ENCODE measurements around the gene THSD4.

The THSD4 gene

GRCh38 chr15:71333839-71334238, 218.6 kb downstream of the THSD4 start:
- no peak for DNase-seq

- no peak for DNase-seq
Observed at GRCh38 chr15:71334434-71334833, 219.2 kb downstream of the THSD4 start.

- no peak for DNase-seq
Observed at GRCh38 chr15:71334873-71335272, 219.6 kb downstream of the THSD4 start.

- no peak for DNase-seq
Observed at GRCh38 chr15:71335591-71335990, 220.3 kb downstream of the THSD4 start.

- no peak for DNase-seq
Observed at GRCh38 chr15:71336671-71337070, 221.4 kb downstream of the THSD4 start.

GRCh38 chr15:71337197-71337845, 222.1 kb downstream of the THSD4 start:
- DNase-seq = no peak

DNA sequence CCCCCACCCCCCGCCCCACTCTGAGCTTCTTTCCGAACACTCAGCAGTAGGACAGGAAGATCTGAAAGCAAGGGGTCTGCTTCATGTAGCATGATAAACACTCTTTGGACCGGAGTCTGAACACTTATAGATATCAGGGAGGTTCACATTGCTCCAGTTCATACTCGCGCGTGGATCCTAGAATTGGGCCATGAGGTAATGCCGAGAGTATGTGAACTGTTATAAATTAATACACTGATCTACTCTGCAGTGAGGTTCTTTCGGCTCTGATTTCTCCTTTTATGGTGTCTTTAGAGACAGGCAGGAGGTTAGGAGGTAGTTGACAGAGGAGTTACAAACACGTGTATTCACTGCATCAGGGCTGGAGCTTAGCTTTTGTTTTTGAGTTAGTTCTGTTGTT, 223.0 kb downstream of the THSD4 start:
- no peak for DNase-seq

DNA sequence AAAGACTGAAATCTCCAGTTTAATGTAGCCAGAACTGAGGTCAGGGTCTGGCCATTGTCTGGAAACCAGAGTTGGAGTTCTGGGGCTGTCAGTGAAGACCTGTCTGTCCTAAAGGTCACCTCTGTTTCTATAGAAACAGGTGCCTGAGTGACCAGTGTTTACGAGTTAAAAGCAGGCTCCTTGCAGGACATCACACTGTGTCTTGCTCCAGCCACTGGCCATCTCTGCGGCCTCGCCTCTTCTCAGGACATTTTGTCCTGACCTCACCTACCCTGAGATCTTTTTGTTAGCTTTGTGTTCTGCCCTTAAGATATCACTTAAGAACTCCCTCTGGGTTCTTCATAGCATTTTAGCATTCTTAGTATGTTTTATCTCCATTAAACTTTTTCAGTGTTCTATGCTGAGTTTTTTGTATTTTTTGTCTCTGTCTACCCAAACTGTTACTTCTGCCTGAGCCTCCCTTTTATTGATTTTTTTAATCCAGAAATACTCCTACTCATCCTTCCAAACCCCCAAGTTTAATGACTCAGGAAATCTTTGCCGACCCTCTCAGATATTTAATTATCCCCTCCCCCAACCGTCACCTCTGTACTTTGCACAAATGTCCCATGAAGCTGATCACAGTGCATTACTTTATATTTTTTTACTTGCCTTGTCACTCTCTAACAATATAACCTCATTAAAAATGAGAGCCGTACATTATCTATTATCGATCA, 223.7 kb downstream of the THSD4 start:
- DNase-seq = no peak

DNA sequence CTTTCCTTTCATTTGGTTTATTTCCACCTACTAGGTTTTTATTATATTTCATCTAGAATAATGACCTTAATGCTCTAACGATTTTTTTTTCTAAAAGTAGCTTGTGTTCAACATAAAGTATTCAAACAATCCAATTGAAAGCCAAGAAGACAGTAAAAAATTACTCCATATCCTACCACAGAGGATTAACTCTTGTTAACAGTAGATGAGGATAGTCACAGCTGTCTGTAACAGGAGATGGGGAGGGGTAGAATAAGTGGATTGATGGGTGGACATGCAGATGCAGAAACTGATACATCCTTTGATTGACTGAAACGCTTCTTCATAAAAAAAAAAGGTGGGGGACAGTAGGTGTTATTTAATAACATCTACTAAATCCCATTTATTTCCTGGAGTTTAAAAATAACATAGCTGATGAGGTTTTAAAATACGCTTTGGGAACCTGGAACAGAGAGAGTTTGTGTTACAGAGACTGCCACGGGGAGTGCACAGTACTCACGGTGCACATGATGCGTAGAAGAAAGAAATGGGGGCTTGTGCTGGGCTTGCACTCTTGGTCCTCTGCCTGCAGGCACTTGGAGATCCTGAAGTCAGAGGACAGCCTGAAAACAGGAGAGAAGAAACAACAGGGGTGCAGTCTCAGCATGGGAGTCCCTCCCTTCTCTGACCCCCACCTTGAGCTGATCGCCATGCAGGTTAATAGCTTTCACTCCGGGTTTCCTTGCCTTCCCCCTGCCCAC, 226.7 kb downstream of the THSD4 start:
- no peak for DNase-seq

- DNase-seq = no peak
Observed at GRCh38 chr15:71342658-71343057, 227.4 kb downstream of the THSD4 start.

DNA sequence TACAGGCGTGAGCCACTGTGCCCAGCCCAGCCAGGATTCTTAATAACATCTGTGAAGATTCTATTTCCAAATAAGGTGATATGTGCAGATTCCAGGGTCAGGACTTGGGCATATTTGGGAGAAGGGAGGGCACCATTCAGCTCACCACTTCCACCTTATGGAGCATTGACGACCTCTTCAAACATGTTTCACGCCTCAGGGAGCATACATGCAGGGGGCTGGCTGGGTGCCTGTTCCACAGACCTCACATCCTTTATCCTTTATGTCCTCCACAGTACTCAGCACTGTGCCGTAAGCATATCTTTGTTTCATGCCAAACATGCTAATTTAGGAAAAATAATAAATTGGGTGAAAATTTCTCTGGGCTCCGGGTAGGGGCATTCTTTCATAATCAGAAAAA, 229.0 kb downstream of the THSD4 start:
- no peak for DNase-seq

- DNase-seq = no peak
Observed at GRCh38 chr15:71345186-71345585, 229.9 kb downstream of the THSD4 start.

GRCh38 chr15:71346464-71346863, 231.2 kb downstream of the THSD4 start:
- DNase-seq = no peak

- no peak for DNase-seq
Observed at GRCh38 chr15:71348597-71348996, 233.3 kb downstream of the THSD4 start.

DNA sequence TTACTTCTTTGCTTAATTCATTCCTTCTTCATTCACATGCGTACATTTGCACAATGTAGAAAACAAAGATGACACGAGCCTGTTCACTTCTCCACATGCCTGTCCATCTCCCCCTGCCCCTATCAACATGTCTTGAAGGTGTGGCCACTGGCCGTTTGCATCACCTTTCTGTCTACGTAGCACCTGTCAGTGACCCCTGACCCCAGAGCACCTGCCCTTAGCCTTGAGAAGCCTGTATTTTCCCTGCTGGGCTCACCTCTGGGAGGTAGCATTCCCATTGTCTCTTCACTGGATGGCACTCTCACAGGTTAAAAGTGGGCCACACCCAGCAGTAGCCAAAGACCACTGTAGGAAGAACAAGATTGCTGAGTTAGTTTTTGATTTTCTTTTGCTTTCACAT, 234.1 kb downstream of the THSD4 start:
- no peak for DNase-seq

GRCh38 chr15:71349736-71350526, 234.7 kb downstream of the THSD4 start:
- DNase-seq = no peak

GRCh38 chr15:71350622-71351378, 235.5 kb downstream of the THSD4 start:
- DNase-seq = no peak

DNA sequence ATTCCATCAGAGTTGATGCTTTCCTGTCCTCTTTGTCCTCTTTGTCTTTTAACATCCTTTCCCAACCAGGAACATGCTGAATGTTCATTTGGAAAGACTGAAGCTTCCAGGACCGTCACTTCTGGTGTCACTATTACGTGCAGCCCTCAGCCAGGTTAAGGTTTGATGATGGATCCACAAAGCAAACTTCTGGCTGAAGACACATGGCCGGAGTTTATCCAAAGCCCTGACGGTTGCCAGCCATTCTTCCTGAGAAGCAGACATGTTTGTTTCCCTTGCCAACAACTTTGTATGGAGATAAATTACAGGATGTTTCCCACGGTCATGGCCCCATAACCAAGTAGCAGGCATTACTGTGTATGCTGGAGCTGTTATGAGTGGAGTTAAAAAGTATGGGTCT, 236.9 kb downstream of the THSD4 start:
- DNase-seq = no peak

- DNase-seq = no peak
Observed at GRCh38 chr15:71352765-71353164, 237.5 kb downstream of the THSD4 start.

- DNase-seq = no peak
Observed at GRCh38 chr15:71353171-71353570, 237.9 kb downstream of the THSD4 start.

DNA sequence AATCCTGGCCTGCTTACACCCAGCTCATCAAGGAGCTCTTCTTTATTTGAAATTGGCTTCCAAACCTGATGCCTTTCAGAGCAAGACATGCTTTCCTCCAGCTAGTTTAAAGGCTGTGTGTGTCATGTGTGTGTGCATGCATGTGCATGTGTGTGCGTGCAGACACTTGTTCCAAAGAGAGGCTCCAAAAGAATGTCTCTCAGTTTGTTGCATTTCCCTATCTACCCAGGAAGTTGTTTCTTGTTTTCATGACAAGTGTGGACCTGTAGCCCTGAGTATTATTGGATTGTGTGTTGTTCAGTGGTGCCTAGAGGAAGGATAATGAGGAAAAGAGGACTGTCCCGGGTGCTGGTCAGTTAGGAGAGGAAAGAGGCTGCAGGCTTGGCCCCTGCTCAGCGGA, 240.0 kb downstream of the THSD4 start:
- no peak for DNase-seq

DNA sequence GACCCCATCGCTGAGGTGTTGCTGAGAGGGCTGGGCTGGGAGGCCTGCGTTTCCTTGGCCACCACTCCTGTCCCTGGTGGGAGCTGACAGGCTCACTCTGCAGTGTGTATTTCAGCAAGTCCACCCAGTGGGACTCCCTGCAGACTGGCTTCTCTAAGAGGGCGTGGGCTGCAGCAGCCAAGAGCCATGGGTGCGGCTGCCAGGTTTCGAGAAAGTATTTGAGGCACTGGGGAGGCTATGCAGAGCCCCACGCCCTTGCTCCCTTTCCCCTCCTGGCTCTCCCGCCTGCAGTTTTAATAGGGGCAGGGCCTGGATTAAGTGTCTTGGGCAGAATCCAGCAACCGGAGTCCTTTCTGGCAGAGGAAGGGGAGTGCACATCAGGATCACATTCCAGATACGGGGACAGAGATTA, 242.1 kb downstream of the THSD4 start:
- no peak for DNase-seq

DNA sequence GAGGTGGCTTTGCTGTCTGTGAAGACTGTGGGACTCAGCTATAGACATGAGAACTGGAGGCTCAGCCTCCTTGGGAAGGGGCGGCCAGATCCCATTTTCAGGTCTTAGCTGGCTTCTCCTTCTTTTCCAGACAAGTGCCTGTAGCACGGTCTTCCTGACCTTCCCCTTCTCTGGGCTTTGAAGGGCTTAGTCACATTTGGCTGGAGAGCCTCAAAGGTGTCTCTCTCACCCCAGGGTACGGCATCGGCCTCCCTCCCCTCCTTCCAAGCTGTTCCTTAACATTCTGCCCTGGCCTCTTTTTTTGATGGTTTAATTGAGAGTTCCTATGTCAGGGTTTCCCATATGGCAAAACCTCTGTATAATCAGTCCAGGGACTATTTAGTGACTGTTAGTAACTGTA, 242.7 kb downstream of the THSD4 start:
- DNase-seq = no peak

All from NCI-H446 treated with DMSO at 0.1 percent for 48 hours (cell line).